Stomach smooth muscle (tissue), 2 donors: ENCODE measurements around the gene ATP6V0E2.
"Not testable (repeated sequence)": the region's sequence is repeated elsewhere in the genome, so short reads cannot be mapped to it uniquely, and the experiment has no call there.

Experiments used
- H3K27ac ChIP-seq: one replicate; pipeline ENCODE4 v1.7.0; 2013; ENCODE audit warnings: mild to moderate bottlenecking, low read length, inconsistent platforms
- H3K27me3 ChIP-seq, 2 donors: one replicate each; pipeline ENCODE4 v1.7.0; 2013; ENCODE audit warnings: low read length in 2 of 2; ENCODE audit not compliant: insufficient read depth in 2 of 2, control insufficient read depth in 1 of 2
- H3K36me3 ChIP-seq, 2 donors: one replicate each; pipeline ENCODE4 v1.7.0; 2013; ENCODE audit warnings: low read length in 2 of 2; ENCODE audit not compliant: control insufficient read depth in 2 of 2, insufficient read depth in 2 of 2
- H3K4me1 ChIP-seq: one replicate; pipeline ENCODE4 v1.7.0; 2013; ENCODE audit warnings: low read length; ENCODE audit not compliant: control insufficient read depth, insufficient read depth
- H3K4me3 ChIP-seq, 2 donors: one replicate each; pipeline ENCODE4 v1.7.0; 2013; ENCODE audit warnings: low read length in 2 of 2
- H3K9ac ChIP-seq, 2 donors: one replicate each; pipeline ENCODE4 v1.7.0; 2013; ENCODE audit warnings: low read length in 2 of 2, mild to moderate bottlenecking in 1 of 2
- H3K9me3 ChIP-seq, 2 donors: one replicate each; pipeline ENCODE4 v1.7.0; 2013; ENCODE audit warnings: low read length in 2 of 2; ENCODE audit not compliant: control insufficient read depth in 2 of 2
- donor health status: healthy.
- donor health status: Pancreatic carcinoma.

The ATP6V0E2 gene

DNA sequence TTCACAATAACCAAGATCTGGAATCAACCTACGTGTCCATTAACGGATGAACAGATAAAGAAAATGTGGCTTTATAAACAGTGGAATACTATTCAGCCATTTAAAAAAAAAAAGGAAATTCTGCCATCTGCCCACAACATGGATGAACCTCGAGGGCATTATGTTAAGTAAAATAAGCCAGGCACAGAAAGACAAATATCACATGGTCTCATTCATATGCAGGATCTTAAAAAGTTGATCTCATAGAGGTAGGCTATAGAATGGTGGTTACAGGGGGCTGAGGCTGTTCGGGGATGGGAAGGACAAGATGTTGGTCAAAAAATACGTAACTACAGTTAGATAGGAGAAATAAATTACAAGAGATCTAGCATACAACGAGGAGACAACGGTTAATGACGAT, 21.2 kb downstream of the ATP6V0E2 start:
- H3K9ac ChIP-seq, H3K36me3 ChIP-seq, H3K4me1 ChIP-seq, H3K27me3 ChIP-seq, H3K27ac ChIP-seq, H3K9me3 ChIP-seq, H3K4me3 ChIP-seq: not testable (repeated sequence)

DNA sequence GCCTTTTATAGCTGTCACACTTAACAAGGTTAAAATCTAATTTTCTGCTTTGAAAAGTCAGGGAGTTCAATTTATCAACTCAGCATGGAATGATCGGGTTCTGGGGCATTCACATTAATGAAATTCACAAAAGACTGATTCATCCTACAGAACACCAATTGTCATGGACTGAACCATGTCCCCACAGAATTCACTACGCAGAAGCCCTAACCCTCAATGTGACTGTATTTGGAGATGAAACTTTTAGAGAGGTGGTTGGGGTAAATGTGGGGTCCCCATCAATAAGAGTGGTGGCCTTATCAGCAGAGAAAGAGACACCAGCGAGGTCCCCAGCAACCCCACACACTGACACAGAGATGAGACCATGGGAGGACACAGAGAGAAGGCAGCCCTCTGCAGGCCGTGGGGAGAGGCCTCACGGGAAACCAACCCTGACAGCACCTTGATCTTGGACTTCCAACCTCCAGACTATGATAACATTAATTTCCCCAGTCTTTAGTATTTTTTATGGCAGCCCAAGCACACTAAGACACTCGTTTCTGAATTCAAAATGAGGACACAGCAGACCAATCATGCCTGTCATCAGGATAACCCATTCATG, 34.1 kb downstream of the ATP6V0E2 start:
- not testable (repeated sequence) for H3K9ac ChIP-seq, H3K36me3 ChIP-seq, H3K4me3 ChIP-seq, H3K4me1 ChIP-seq, H3K27me3 ChIP-seq, H3K9me3 ChIP-seq, H3K27ac ChIP-seq

- not testable (repeated sequence) for H3K4me1 ChIP-seq, H3K27ac ChIP-seq, H3K9me3 ChIP-seq, H3K9ac ChIP-seq, H3K36me3 ChIP-seq, H3K4me3 ChIP-seq, H3K27me3 ChIP-seq
These were observed 36.5 kb downstream of the ATP6V0E2 start for GRCh38 chr7:149910219-149910618.

GRCh38 chr7:149912126-149912525, 38.4 kb downstream of the ATP6V0E2 start:
- H3K9me3 ChIP-seq, H3K27ac ChIP-seq, H3K4me1 ChIP-seq, H3K4me3 ChIP-seq, H3K36me3 ChIP-seq, H3K27me3 ChIP-seq, H3K9ac ChIP-seq: not testable (repeated sequence)

GRCh38 chr7:149926414-149926813, 52.6 kb downstream of the ATP6V0E2 start:
- H3K27me3 ChIP-seq, H3K4me3 ChIP-seq, H3K9me3 ChIP-seq, H3K36me3 ChIP-seq, H3K27ac ChIP-seq, H3K4me1 ChIP-seq, H3K9ac ChIP-seq: not testable (repeated sequence)
